OCI-LY1 (cell line): Measurements from ENCODE around the gene FAM111A.

Experiments used
- H2AFZ ChIP-seq: fragments of 200-600 bp; sonication (generic), shearing (Covaris generic); 2 replicates; pipeline ENCODE4 v1.6.0; 2014; ENCODE audit warnings: antibody characterized with exemption, mild to moderate bottlenecking, low read length
- H3F3A ChIP-seq: fragments of 200-600 bp; sonication (generic), shearing (Covaris generic); 2 replicates; pipeline ENCODE4 v1.6.0; 2014; ENCODE audit warnings: mild to moderate bottlenecking, antibody characterized with exemption, low read length, moderate library complexity; ENCODE audit not compliant: insufficient read depth
- H3K27ac ChIP-seq: fragments of 200-600 bp; sonication (generic); 2 replicates; pipeline ENCODE4 v1.5.1; 2014; ENCODE audit warnings: low read length, mixed run types, mild to moderate bottlenecking, low read depth; ENCODE audit not compliant: poor library complexity, severe bottlenecking
- H3K27me3 ChIP-seq: fragments of 200-600 bp; sonication (generic); 2 replicates; pipeline ENCODE4 v1.6.0; 2014; ENCODE audit warnings: antibody characterized with exemption, mild to moderate bottlenecking, low read length, moderate library complexity; ENCODE audit not compliant: insufficient read depth
- H3K36me3 ChIP-seq: fragments of 200-600 bp; sonication (generic); 2 replicates; pipeline ENCODE4 v1.6.1; 2014; ENCODE audit warnings: mild to moderate bottlenecking, antibody characterized with exemption, low read length, moderate library complexity, mixed read lengths; ENCODE audit not compliant: insufficient read depth
- H3K4me1 ChIP-seq: fragments of 200-600 bp; sonication (generic); 2 replicates; pipeline ENCODE4 v1.5.1; 2014; ENCODE audit warnings: mild to moderate bottlenecking, low read length, moderate library complexity; ENCODE audit not compliant: insufficient read depth, severe bottlenecking
- H3K4me2 ChIP-seq: fragments of 200-600 bp; sonication (generic), shearing (Covaris generic); 2 replicates; pipeline ENCODE4 v1.6.1; 2014; ENCODE audit warnings: low read length
- H3K4me3 ChIP-seq: fragments of 200-600 bp; sonication (generic); 2 replicates; pipeline ENCODE4 v1.5.1; 2014; ENCODE audit warnings: low read length, low read depth, mild to moderate bottlenecking, mixed read lengths; ENCODE audit not compliant: poor library complexity, severe bottlenecking
- H3K79me2 ChIP-seq: fragments of 200-600 bp; shearing (Covaris generic); 2 replicates; pipeline ENCODE4 v1.6.1; 2016; ENCODE audit warnings: mixed run types, low read length, mixed read lengths; ENCODE audit not compliant: insufficient read depth
- H3K9ac ChIP-seq: fragments of 200-600 bp; sonication (generic), shearing (Covaris generic); 2 replicates; pipeline ENCODE4 v1.6.1; 2014; ENCODE audit warnings: mild to moderate bottlenecking, low read length, mixed read lengths
- H3K9me2 ChIP-seq: fragments of 200-600 bp; sonication (generic), shearing (Covaris generic); 2 replicates; pipeline ENCODE4 v1.6.1; 2014; ENCODE audit warnings: low read depth, mild to moderate bottlenecking, low read length, mixed read lengths
- H3K9me3 ChIP-seq: fragments of 200-600 bp; shearing (Covaris generic); 2 replicates; pipeline ENCODE4 v1.6.1; 2014; ENCODE audit warnings: low read length, mixed read lengths
- H4K20me1 ChIP-seq: fragments of 200-600 bp; sonication (generic), shearing (Covaris generic); 2 replicates; pipeline ENCODE4 v1.6.0; 2016; ENCODE audit warnings: mild to moderate bottlenecking, low read length; ENCODE audit not compliant: insufficient read depth
- EZH2 ChIP-seq: fragments of 200-600 bp; sonication (generic), shearing (Covaris generic); IDR thresholded peaks from 2 replicates; pipeline ENCODE4 v1.8.0; 2017; ENCODE audit warnings: borderline replicate concordance, mixed run types, mild to moderate bottlenecking, antibody characterized with exemption, low read length, moderate library complexity, mixed read lengths
- TF ChIP-seq, protein P1 (sequence below): fragments of 200-600 bp; sonication (generic), shearing (Covaris generic); IDR thresholded peaks from 2 replicates; pipeline ENCODE4 v1.5.1; 2017; ENCODE audit warnings: mild to moderate bottlenecking, antibody characterized with exemption, low read length, moderate library complexity, mixed read lengths

Gene FAM111A

DNA sequence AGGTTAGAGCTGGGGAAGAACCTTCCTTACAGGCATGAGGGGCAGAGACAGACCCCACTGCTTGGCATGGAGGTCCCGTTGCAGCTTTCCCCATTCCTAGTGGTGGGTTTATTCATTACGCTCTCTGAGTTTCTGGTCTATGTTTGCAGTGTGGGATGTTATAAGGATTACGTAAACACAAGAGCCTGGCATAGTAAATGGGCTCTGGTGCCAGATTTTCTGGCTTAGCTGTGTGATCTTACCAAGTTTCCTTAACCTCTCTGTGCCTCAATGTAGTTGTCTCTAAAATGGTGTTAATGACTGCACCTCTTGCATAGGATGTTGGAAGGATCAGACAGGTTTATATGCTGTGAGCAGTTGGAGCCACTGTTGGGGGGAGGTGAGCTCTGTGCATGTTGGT lies 44.4 kb downstream of the FAM111A start:
- TF ChIP-seq, protein P1, sequence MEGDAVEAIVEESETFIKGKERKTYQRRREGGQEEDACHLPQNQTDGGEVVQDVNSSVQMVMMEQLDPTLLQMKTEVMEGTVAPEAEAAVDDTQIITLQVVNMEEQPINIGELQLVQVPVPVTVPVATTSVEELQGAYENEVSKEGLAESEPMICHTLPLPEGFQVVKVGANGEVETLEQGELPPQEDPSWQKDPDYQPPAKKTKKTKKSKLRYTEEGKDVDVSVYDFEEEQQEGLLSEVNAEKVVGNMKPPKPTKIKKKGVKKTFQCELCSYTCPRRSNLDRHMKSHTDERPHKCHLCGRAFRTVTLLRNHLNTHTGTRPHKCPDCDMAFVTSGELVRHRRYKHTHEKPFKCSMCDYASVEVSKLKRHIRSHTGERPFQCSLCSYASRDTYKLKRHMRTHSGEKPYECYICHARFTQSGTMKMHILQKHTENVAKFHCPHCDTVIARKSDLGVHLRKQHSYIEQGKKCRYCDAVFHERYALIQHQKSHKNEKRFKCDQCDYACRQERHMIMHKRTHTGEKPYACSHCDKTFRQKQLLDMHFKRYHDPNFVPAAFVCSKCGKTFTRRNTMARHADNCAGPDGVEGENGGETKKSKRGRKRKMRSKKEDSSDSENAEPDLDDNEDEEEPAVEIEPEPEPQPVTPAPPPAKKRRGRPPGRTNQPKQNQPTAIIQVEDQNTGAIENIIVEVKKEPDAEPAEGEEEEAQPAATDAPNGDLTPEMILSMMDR: no peak
- TF ChIP-seq EZH2: no peak
- H3K79me2 ChIP-seq: no peaks in the 10 kb centered on the region
- H3K4me1 ChIP-seq: peaks cover 14% of the 10 kb centered on the region
- H4K20me1 ChIP-seq: no peaks in the 10 kb centered on the region
- no peak overlapping the region for H3K4me3 ChIP-seq
- no peaks in the 10 kb centered on the region for H3K27me3 ChIP-seq
- H3K27ac ChIP-seq: no peak overlapping the region
- H3K9ac ChIP-seq: no peak overlapping the region
- H3F3A ChIP-seq: no peaks in the 10 kb centered on the region
- no peaks in the 10 kb centered on the region for H3K36me3 ChIP-seq
- H3K9me2 ChIP-seq: no peaks in the 10 kb centered on the region
- no peak overlapping the region for H3K4me2 ChIP-seq
- H3K9me3 ChIP-seq: no peaks in the 10 kb centered on the region
- no peak overlapping the region for H2AFZ ChIP-seq

DNA sequence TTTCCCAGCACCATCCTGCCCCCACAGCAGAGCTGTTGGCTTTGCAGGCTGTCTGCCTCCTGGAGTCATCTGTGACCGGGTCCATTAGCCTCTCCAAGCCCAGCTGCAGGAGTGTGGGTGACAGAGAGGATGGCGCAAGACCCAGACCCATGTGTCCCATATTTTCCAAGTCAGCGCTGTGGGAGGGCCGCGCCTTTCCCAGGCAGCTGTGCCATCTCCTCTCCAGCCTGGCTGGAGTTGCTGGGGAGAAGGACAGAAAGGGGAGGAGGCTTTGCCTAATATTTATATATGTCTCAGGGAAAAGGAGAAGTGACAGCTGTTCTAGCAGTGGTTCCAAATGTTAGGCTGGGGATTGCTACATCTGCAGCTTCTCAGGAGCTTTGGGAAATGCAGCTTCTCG lies 44.9 kb downstream of the FAM111A start:
- Histone ChIP-seq H3K4me2 (no peak overlapping the region), H3K9ac (no peak overlapping the region), H3K79me2 (no peaks in the 10 kb centered on the region), H3K36me3 (no peaks in the 10 kb centered on the region), H3K27ac (no peak overlapping the region), H3F3A (no peaks in the 10 kb centered on the region), H3K27me3 (no peaks in the 10 kb centered on the region), H3K4me1 (peaks cover 14% of the 10 kb centered on the region), H2AFZ (no peak overlapping the region), H3K9me2 (no peaks in the 10 kb centered on the region), H3K9me3 (no peaks in the 10 kb centered on the region), H3K4me3 (no peak overlapping the region), H4K20me1 (no peaks in the 10 kb centered on the region)
- TF ChIP-seq, protein P1: no peak

DNA sequence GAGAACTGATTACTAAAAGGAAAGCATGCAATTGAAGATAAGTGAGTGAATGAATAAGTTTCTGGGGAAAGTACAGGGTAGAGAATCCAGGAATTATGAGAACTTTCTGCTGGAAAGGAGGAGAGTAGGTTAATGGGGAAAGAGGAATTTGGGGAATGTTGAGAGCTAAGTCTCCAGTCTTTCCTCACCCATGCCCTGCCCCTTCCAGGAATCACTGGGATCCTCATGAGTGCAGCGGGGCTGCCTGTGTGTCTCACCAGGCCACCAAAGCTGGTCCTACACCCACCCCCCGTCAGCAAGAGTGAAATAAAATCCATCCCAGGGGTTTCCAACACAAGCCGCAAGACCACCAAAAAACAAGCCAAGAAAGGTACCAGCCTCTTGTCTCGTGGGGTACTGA lies 46.3 kb downstream of the FAM111A start:
- no peak overlapping the region for H3K4me2 ChIP-seq

More for the DNA sequence above, 46.3 kb downstream of the FAM111A start:
- TF ChIP-seq EZH2: no peak
- TF ChIP-seq, protein P1: no peak
- no peaks in the 10 kb centered on the region for H3K36me3 ChIP-seq
- H3K27ac ChIP-seq: no peak overlapping the region
- H3K4me1 ChIP-seq: peaks cover 11% of the 10 kb centered on the region
- H4K20me1 ChIP-seq: no peaks in the 10 kb centered on the region
- H3K79me2 ChIP-seq: no peaks in the 10 kb centered on the region
- H2AFZ ChIP-seq: no peak overlapping the region
- no peaks in the 10 kb centered on the region for H3F3A ChIP-seq
- no peaks in the 10 kb centered on the region for H3K27me3 ChIP-seq
- no peaks in the 10 kb centered on the region for H3K9me3 ChIP-seq
- H3K9me2 ChIP-seq: no peaks in the 10 kb centered on the region
- H3K4me3 ChIP-seq: no peak overlapping the region
- H3K9ac ChIP-seq: no peak overlapping the region
